HEK293 (cell line): ENCODE measurements around the gene SEC24C.
A peak's percentile ranks its signal among the peaks of the same experiment; 100 is the strongest.

Experiments used
- GLI4 ChIP-seq: fragments of 450-650 bp; formaldehyde crosslinking; IDR thresholded peaks from 2 replicates; pipeline ENCODE4 v1.5.1; 2016; ENCODE audit warnings: missing biosample characterization, missing genetic modification characterization
- KLF9 ChIP-seq: fragments of 450-650 bp; formaldehyde crosslinking; IDR thresholded peaks from 2 replicates; pipeline ENCODE4 v1.5.1; 2016; ENCODE audit warnings: missing biosample characterization, missing genetic modification characterization, low read depth
- SCRT2 ChIP-seq: fragments of 450-650 bp; formaldehyde crosslinking; IDR thresholded peaks from 2 replicates; pipeline ENCODE4 v1.5.1; 2016; ENCODE audit warnings: missing biosample characterization, missing genetic modification characterization
- TRIM28 ChIP-seq: IDR thresholded peaks from 2 replicates; pipeline ENCODE4 v1.6.1; 2011; ENCODE audit warnings: low read length, control low read depth, borderline replicate concordance
- ZBTB17 ChIP-seq: fragments of 450-650 bp; formaldehyde crosslinking; IDR thresholded peaks from 2 replicates; pipeline ENCODE4 v1.5.1; 2016; ENCODE audit warnings: missing biosample characterization, missing genetic modification characterization
- ZBTB20 ChIP-seq: fragments of 450-650 bp; formaldehyde crosslinking; IDR thresholded peaks from 2 replicates; pipeline ENCODE4 v1.5.1; 2016; ENCODE audit warnings: missing biosample characterization, missing genetic modification characterization
- ZFP37 ChIP-seq: fragments of 450-650 bp; formaldehyde crosslinking; IDR thresholded peaks from 2 replicates; pipeline ENCODE4 v1.5.1; 2016; ENCODE audit warnings: missing biosample characterization, missing genetic modification characterization
- ZNF133 ChIP-seq: fragments of 450-650 bp; formaldehyde crosslinking; IDR thresholded peaks from 2 replicates; pipeline ENCODE4 v1.5.1; 2016; ENCODE audit warnings: missing biosample characterization, missing genetic modification characterization
- ZNF221 ChIP-seq: fragments of 450-650 bp; formaldehyde crosslinking; IDR thresholded peaks from 2 replicates; pipeline ENCODE4 v1.5.1; 2017; ENCODE audit warnings: missing biosample characterization, missing genetic modification characterization, borderline replicate concordance
- ZNF266 ChIP-seq: fragments of 450-650 bp; formaldehyde crosslinking; IDR thresholded peaks from 2 replicates; pipeline ENCODE4 v1.5.1; 2016; ENCODE audit warnings: missing biosample characterization, missing genetic modification characterization, low read depth
- ZNF292 ChIP-seq: fragments of 450-650 bp; formaldehyde crosslinking; IDR thresholded peaks from 2 replicates; pipeline ENCODE4 v1.5.1; 2016; ENCODE audit warnings: low read depth, missing biosample characterization, missing genetic modification characterization, borderline replicate concordance
- ZNF311 ChIP-seq: fragments of 450-650 bp; formaldehyde crosslinking; IDR thresholded peaks from 2 replicates; pipeline ENCODE4 v1.5.1; 2017; ENCODE audit warnings: missing biosample characterization, missing genetic modification characterization, borderline replicate concordance
- ZNF335 ChIP-seq: fragments of 450-650 bp; formaldehyde crosslinking; conservative IDR thresholded peaks from 2 replicates; pipeline ENCODE4 v1.5.1; 2016; ENCODE audit warnings: missing biosample characterization, missing genetic modification characterization
- ZNF394 ChIP-seq: fragments of 450-650 bp; formaldehyde crosslinking; IDR thresholded peaks from 2 replicates; pipeline ENCODE4 v1.5.1; 2016; ENCODE audit warnings: missing biosample characterization, missing genetic modification characterization, mild to moderate bottlenecking, moderate library complexity, borderline replicate concordance
- ZNF501 ChIP-seq: fragments of 450-650 bp; formaldehyde crosslinking; IDR thresholded peaks from 2 replicates; pipeline ENCODE4 v1.5.1; 2016; ENCODE audit warnings: missing biosample characterization, missing genetic modification characterization
- ZNF561 ChIP-seq: fragments of 450-650 bp; IDR thresholded peaks from 2 replicates; pipeline ENCODE4 v1.5.1; 2018; ENCODE audit warnings: missing biosample characterization, missing genetic modification characterization, borderline replicate concordance
- ZNF664 ChIP-seq: fragments of 450-650 bp; formaldehyde crosslinking; IDR thresholded peaks from 2 replicates; pipeline ENCODE4 v1.5.1; 2016; ENCODE audit warnings: missing biosample characterization, missing genetic modification characterization
- ZNF701 ChIP-seq: fragments of 450-650 bp; formaldehyde crosslinking; IDR thresholded peaks from 2 replicates; pipeline ENCODE4 v1.5.1; 2016; ENCODE audit warnings: missing biosample characterization, missing genetic modification characterization
- ZNF768 ChIP-seq: fragments of 450-650 bp; formaldehyde crosslinking; IDR thresholded peaks from 2 replicates; pipeline ENCODE4 v1.5.1; 2018; ENCODE audit warnings: missing biosample characterization, mild to moderate bottlenecking, missing genetic modification characterization
- ZNF791 ChIP-seq: fragments of 450-650 bp; formaldehyde crosslinking; IDR thresholded peaks from 2 replicates; pipeline ENCODE4 v1.5.1; 2016; ENCODE audit warnings: missing biosample characterization, missing genetic modification characterization
- ZNF843 ChIP-seq: fragments of 450-650 bp; formaldehyde crosslinking; IDR thresholded peaks from 2 replicates; pipeline ENCODE4 v1.5.1; 2016; ENCODE audit warnings: missing biosample characterization, missing genetic modification characterization
- ZXDB ChIP-seq: fragments of 450-650 bp; formaldehyde crosslinking; IDR thresholded peaks from 2 replicates; pipeline ENCODE4 v1.5.1; 2016; ENCODE audit warnings: missing biosample characterization, missing genetic modification characterization
- TF ChIP-seq, protein P1 (sequence below): fragments of 450-650 bp; formaldehyde crosslinking; IDR thresholded peaks from 2 replicates; pipeline ENCODE4 v1.5.1; 2016; ENCODE audit warnings: missing biosample characterization, missing genetic modification characterization, low read depth
- TF ChIP-seq, protein P2 (sequence below): fragments of 450-650 bp; formaldehyde crosslinking; IDR thresholded peaks from 2 replicates; pipeline ENCODE4 v1.5.1; 2016; ENCODE audit warnings: missing biosample characterization, missing genetic modification characterization
- TF ChIP-seq, protein P3 (sequence below): fragments of 450-650 bp; formaldehyde crosslinking; IDR thresholded peaks from 2 replicates; pipeline ENCODE4 v1.5.1; 2017; ENCODE audit warnings: missing biosample characterization, missing genetic modification characterization
- TF ChIP-seq, protein P4 (sequence below): fragments of 450-650 bp; formaldehyde crosslinking; IDR thresholded peaks from 2 replicates; pipeline ENCODE4 v1.5.1; 2016; ENCODE audit warnings: missing biosample characterization, missing genetic modification characterization
- TF ChIP-seq, protein P5 (sequence below): fragments of 450-650 bp; formaldehyde crosslinking; IDR thresholded peaks from 2 replicates; pipeline ENCODE4 v1.5.1; 2016; ENCODE audit warnings: missing biosample characterization, missing genetic modification characterization
- TF ChIP-seq, protein P6 (sequence below): fragments of 450-650 bp; formaldehyde crosslinking; IDR thresholded peaks from 2 replicates; pipeline ENCODE4 v1.5.1; 2016; ENCODE audit warnings: missing biosample characterization, missing genetic modification characterization
- TF ChIP-seq, protein P7 (sequence below): fragments of 450-650 bp; formaldehyde crosslinking; IDR thresholded peaks from 2 replicates; pipeline ENCODE4 v1.5.1; 2016; ENCODE audit warnings: missing biosample characterization, missing genetic modification characterization

SEC24C gene

DNA sequence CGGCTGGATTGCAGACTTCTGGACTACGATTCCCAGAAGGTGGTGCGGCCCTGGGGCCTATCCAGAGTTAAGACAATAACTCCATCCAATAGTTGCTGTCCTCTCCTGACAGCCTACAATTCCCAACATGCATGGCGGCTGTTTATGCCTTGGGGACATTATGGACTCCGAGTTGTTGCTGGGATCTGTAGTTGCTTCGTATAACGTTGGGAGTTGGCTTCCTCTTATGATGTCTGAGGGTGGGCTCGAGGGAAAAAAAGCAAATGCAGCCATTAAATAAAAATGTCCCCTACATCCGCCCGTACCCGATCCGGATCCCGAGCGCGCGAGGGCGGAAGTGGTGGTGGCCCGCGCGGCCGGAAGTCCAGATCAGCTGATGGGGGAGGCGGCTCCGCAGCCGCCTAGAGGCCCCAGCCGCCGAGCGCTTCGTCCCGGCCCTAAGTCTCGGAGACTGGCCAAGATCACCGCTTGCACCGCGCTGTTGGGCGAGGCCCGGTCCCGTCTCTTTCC, 41.1 kb downstream of the SEC24C start, which contains the start of gene ZSWIM8 (continued):
- TF ChIP-seq, protein P1, sequence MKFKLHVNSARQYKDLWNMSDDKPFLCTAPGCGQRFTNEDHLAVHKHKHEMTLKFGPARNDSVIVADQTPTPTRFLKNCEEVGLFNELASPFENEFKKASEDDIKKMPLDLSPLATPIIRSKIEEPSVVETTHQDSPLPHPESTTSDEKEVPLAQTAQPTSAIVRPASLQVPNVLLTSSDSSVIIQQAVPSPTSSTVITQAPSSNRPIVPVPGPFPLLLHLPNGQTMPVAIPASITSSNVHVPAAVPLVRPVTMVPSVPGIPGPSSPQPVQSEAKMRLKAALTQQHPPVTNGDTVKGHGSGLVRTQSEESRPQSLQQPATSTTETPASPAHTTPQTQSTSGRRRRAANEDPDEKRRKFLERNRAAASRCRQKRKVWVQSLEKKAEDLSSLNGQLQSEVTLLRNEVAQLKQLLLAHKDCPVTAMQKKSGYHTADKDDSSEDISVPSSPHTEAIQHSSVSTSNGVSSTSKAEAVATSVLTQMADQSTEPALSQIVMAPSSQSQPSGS (tag by site-specific recombination): no peak
- TF ChIP-seq ZNF701 (tag by site-specific recombination) (no peak), ZXDB (tag by site-specific recombination) (peak; percentile 95), ZBTB20 (tag by site-specific recombination) (no peak; the same call in 1 of the 2 replicates), ZNF221 (tag by site-specific recombination) (no peak), TRIM28 (no peak), ZNF335 (tag by site-specific recombination) (peak; percentile 99), ZNF561 (tag by site-specific recombination) (peak; percentile 85), ZNF501 (tag by site-specific recombination) (peak; percentile 25; the same call in 1 of the 2 replicates), ZNF266 (tag by site-specific recombination) (no peak), GLI4 (tag by site-specific recombination) (no peak), ZBTB17 (peak; percentile 99), ZNF394 (tag by site-specific recombination) (peak; percentile 56; the same call in 1 of the 2 replicates), ZNF664 (tag by site-specific recombination) (no peak), ZNF791 (tag by site-specific recombination) (no peak), SCRT2 (tag by site-specific recombination) (peak; percentile 31; the same call in 1 of the 2 replicates), ZNF843 (tag by site-specific recombination) (peak; percentile 53), KLF9 (tag by site-specific recombination) (peak; percentile 74; the same call in 1 of the 2 replicates), ZNF292 (tag by site-specific recombination) (no peak), ZNF768 (tag by site-specific recombination) (no peak), ZFP37 (no peak), ZNF133 (tag by site-specific recombination) (no peak), ZNF311 (tag by site-specific recombination) (no peak)
- TF ChIP-seq, protein P2, sequence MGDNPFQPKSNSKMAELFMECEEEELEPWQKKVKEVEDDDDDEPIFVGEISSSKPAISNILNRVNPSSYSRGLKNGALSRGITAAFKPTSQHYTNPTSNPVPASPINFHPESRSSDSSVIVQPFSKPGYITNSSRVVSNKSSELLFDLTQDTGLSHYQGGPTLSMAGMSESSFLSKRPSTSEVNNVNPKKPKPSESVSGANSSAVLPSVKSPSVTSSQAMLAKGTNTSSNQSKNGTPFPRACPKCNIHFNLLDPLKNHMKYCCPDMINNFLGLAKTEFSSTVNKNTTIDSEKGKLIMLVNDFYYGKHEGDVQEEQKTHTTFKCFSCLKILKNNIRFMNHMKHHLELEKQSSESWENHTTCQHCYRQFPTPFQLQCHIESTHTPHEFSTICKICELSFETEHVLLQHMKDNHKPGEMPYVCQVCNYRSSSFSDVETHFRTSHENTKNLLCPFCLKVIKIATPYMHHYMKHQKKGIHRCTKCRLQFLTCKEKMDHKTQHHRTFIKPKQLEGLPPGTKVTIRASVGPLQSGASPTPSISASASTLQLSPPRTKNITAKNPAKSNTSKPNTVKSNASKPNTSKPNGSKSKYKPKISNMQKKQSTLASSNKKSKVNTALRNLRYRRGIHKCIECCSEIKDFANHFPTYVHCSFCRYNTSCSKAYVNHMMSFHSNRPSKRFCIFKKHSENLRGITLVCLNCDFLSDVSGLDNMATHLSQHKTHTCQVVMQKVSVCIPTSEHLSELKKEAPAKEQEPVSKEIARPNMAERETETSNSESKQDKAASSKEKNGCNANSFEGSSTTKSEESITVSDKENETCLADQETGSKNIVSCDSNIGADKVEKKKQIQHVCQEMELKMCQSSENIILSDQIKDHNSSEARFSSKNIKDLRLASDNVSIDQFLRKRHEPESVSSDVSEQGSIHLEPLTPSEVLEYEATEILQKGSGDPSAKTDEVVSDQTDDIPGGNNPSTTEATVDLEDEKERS (tag by site-specific recombination): no peak
- TF ChIP-seq, protein P3, sequence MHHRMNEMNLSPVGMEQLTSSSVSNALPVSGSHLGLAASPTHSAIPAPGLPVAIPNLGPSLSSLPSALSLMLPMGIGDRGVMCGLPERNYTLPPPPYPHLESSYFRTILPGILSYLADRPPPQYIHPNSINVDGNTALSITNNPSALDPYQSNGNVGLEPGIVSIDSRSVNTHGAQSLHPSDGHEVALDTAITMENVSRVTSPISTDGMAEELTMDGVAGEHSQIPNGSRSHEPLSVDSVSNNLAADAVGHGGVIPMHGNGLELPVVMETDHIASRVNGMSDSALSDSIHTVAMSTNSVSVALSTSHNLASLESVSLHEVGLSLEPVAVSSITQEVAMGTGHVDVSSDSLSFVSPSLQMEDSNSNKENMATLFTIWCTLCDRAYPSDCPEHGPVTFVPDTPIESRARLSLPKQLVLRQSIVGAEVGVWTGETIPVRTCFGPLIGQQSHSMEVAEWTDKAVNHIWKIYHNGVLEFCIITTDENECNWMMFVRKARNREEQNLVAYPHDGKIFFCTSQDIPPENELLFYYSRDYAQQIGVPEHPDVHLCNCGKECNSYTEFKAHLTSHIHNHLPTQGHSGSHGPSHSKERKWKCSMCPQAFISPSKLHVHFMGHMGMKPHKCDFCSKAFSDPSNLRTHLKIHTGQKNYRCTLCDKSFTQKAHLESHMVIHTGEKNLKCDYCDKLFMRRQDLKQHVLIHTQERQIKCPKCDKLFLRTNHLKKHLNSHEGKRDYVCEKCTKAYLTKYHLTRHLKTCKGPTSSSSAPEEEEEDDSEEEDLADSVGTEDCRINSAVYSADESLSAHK (tag by site-specific recombination): no peak
- TF ChIP-seq, protein P4, sequence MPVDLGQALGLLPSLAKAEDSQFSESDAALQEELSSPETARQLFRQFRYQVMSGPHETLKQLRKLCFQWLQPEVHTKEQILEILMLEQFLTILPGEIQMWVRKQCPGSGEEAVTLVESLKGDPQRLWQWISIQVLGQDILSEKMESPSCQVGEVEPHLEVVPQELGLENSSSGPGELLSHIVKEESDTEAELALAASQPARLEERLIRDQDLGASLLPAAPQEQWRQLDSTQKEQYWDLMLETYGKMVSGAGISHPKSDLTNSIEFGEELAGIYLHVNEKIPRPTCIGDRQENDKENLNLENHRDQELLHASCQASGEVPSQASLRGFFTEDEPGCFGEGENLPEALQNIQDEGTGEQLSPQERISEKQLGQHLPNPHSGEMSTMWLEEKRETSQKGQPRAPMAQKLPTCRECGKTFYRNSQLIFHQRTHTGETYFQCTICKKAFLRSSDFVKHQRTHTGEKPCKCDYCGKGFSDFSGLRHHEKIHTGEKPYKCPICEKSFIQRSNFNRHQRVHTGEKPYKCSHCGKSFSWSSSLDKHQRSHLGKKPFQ: no peak
- TF ChIP-seq, protein P5, sequence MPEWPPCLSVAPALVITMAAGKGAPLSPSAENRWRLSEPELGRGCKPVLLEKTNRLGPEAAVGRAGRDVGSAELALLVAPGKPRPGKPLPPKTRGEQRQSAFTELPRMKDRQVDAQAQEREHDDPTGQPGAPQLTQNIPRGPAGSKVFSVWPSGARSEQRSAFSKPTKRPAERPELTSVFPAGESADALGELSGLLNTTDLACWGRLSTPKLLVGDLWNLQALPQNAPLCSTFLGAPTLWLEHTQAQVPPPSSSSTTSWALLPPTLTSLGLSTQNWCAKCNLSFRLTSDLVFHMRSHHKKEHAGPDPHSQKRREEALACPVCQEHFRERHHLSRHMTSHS (tag by site-specific recombination): no peak
- TF ChIP-seq, protein P6, sequence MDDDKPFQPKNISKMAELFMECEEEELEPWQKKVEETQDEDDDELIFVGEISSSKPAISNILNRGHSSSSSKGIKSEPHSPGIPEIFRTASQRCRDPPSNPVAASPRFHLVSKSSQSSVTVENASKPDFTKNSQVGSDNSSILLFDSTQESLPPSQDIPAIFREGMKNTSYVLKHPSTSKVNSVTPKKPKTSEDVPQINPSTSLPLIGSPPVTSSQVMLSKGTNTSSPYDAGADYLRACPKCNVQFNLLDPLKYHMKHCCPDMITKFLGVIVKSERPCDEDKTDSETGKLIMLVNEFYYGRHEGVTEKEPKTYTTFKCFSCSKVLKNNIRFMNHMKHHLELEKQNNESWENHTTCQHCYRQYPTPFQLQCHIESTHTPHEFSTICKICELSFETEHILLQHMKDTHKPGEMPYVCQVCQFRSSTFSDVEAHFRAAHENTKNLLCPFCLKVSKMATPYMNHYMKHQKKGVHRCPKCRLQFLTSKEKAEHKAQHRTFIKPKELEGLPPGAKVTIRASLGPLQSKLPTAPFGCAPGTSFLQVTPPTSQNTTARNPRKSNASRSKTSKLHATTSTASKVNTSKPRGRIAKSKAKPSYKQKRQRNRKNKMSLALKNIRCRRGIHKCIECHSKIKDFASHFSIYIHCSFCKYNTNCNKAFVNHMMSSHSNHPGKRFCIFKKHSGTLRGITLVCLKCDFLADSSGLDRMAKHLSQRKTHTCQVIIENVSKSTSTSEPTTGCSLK (tag by site-specific recombination): no peak
- TF ChIP-seq, protein P7, sequence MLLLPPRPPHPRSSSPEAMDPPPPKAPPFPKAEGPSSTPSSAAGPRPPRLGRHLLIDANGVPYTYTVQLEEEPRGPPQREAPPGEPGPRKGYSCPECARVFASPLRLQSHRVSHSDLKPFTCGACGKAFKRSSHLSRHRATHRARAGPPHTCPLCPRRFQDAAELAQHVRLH (tag by site-specific recombination): peak; percentile 83
